Testis (tissue), 2 donors: ENCODE measurements around the gene PHKG1.

ENCODE experiments used
- POLR2A ChIP-seq: fragments of 450-650 bp; IDR thresholded peaks from one replicate; pipeline ENCODE4 v1.6.1; 2017; ENCODE audit warnings: antibody characterized with exemption, mild to moderate bottlenecking, moderate library complexity
- TF ChIP-seq, protein P1 (sequence below), 3 experiments: fragments of 450-650 bp in 2 of 3; fragments of 200-600 bp in 1 of 3; sonication (generic) in 1 of 3; IDR thresholded peaks; one replicate each; pipeline ENCODE4 v1.5.1; 2016 to 2019; ENCODE audit warnings: antibody characterized with exemption in 3 of 3, mild to moderate bottlenecking in 2 of 3, moderate library complexity in 1 of 3

DNA sequence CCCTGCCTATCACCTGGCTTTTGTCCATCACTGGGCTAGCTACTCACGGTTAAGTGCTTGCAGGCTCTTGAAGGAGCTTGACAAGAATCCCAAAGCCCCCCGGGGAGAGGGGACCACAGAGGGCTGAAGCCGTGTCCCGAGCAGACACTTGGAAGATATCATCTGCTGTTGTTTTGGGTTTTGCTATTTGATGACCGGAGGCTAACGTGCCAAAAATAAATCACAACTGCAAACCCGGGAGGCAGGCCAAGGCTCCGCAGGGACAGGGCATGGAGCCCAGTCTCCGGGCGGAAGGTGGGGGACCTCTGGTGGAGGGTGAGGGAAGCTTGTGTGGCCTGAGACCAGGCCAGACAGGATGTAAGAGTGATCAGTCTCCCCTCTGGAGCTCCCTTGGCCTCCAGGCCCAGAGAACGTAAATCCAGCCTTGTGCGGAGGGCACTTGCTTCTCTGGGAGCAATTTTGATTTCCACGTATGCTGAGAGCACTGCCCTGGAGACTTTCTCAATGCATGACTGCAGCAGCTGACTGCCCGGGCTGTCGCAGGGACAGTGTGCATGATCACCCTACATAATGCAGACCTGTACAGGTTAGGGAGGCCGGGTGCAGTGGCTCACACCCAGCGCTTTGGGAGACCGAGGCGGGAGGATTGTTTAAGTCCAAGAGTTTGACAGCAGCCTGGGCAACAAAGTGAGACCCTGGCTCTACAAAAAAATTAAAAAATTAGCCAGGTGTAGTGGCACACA is at the start of gene PHKG1:
- TF ChIP-seq, protein P1, sequence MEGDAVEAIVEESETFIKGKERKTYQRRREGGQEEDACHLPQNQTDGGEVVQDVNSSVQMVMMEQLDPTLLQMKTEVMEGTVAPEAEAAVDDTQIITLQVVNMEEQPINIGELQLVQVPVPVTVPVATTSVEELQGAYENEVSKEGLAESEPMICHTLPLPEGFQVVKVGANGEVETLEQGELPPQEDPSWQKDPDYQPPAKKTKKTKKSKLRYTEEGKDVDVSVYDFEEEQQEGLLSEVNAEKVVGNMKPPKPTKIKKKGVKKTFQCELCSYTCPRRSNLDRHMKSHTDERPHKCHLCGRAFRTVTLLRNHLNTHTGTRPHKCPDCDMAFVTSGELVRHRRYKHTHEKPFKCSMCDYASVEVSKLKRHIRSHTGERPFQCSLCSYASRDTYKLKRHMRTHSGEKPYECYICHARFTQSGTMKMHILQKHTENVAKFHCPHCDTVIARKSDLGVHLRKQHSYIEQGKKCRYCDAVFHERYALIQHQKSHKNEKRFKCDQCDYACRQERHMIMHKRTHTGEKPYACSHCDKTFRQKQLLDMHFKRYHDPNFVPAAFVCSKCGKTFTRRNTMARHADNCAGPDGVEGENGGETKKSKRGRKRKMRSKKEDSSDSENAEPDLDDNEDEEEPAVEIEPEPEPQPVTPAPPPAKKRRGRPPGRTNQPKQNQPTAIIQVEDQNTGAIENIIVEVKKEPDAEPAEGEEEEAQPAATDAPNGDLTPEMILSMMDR (IDR thresholded peaks at IDR 0.05) = peak in 1 of 3 experiments; percentile 41
- TF ChIP-seq POLR2A = no peak
